ENCODE measurements around the gene DTX1.

DTX1 gene

DNA sequence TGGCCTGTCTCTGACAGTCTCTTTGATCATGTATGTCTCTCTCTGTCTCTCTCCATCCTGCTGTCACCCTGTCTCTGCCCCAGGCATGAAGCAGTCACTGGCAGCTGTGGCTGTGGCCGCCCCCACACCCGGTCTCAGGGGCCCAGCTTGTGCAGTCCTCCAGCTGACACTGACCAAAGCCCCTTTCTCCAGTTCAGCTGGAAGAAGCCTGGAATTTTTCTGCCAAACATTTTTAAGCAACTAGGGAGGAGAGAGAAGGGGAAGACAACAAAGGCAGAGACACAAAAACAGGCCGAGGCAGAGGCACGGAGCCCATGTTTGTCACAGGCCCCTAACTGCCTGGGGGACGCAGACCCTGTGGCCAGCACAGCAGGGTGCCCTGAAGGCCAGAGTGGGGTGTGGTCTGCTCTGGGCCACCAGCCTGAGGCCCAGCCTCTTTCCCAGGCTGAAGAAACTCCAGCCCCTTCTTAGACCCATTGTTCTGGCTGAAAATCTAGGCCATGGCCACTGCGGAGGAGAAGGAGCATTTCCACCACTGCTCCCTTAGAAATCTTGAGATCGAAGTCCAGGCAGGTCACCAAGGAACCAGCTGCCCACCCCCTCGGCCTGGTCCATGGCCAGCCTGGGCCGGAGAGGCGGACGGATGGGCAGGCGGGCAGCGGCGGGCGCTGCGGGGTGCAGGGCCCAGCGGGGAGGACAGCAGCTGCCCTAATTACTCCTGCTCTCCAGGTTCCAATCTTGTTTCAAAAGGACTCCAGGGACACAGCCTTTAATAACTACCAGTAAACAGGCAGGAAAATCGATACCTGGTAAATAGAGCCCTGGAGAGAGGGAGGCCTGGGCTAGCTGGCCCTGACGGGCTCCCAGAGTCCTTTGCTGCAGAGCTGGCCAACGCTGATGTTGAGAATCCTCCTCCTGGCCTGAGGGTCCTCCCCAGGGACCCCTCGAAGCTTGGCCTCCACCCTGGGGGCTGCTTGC, 14.9 kb downstream of the DTX1 start:
- DNase-seq: no peak

DNA sequence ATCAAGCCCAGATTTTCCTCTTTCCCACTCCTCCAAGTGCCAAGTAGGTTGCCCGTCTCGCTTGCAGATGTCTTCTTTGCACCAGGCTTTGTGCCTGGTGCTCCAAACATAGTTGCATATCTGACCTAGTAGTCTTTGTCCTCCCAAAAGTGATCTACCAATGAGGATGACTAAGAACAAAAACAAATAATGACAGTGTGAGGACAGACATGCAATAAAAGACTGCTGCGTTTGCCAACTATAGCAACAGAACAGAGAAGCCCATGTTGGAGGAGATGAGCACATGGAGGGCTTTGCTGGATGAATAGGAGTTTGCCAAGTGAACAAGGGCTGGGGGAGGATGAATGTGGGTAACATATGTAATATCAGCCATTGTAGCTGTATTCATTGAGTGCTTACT, 15.6 kb downstream of the DTX1 start:
- no peak for DNase-seq

DNA sequence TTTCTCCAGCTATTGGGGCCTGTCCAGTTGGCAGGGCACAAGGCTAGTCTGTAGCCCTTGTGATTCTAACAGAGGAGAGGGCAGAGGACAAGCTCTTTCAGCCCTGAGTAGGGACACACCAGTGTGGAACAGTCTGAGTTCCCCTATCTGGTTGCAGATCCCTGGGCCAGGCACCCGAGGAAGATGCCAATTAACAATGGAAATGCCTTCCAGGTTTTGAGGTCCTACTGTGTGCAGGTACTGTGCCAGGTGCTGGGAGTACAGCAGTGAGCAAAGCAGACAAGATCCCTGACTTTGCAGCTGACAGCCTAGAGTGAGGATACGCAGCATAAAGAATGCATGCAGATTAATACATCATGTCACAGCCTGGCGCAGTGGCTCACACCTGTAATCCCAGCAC, 17.1 kb downstream of the DTX1 start:
- no peak for DNase-seq

DNA sequence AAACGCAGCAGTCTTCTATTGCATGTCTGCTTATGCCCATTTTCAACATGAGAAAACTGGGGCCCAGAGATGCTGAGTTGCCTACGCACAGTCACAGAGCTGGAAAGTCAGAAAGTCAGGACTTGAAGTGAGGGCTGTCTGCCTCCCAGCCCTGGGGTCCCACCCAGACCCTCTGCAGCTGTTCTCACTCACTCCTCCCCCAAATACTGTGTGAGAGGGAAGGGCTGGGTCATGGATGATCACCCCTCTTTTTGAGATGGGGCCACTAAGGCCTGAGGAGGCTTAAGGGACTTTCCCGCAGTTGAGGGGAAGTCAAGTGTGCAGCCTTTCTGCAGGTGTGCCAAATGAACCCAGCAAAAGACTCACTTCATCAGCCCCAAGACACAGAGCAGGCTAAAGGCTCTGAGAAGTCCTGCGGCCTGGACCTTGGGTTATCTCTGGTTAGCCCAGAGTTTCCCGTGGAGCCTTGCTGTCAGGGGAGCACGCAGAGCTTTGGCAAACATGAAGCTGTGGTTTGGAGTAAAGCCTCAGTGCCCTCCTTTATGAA, 18.7 kb downstream of the DTX1 start:
- DNase-seq: no peak

DNA sequence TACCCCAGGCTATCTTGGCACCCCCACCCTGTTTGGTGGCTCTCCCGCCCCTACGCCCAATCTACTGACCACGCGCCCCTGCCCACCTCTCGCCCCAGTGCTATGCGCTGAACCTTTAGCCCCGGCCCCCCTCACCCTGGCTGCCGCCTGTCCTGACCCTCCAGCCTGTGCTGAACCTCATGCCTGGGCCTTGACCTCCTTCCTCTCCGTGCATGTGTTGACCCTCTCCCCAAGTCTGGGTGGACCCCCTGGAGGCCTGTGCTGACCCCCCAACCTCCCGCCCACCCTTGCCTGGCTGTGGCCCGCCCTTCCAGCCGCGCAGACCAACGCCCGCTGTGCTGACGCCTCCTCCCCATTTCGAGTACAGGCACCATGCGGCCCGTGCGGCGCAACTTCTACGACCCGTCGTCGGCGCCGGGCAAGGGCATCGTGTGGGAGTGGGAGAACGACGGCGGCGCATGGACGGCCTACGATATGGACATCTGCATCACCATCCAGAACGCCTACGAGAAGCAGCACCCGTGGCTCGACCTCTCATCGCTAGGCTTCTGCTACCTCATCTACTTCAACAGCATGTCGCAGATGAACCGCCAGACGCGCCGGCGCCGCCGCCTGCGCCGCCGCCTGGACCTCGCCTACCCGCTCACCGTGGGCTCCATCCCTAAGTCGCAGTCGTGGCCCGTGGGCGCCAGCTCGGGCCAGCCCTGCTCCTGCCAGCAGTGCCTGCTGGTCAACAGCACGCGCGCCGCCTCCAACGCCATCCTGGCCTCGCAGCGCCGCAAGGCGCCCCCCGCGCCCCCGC, 20.7 kb downstream of the DTX1 start:
- peak in 2 of 4 experiments; percentile 36 to 47 for DNase-seq

DNA sequence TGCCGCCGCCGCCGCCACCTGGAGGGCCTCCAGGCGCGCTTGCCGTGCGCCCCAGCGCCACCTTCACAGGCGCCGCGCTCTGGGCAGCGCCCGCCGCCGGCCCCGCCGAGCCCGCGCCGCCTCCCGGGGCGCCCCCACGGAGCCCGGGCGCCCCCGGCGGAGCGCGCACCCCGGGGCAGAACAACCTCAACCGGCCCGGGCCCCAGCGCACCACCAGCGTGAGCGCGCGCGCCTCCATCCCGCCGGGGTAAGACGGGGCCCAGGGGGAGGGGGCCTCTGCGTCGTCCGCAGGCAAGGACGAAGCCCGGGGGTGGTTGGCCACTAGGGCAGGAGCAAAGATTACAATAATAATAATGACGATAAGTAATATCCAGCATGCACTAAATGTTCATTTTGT, 21.3 kb downstream of the DTX1 start:
- no peak for DNase-seq

DNA sequence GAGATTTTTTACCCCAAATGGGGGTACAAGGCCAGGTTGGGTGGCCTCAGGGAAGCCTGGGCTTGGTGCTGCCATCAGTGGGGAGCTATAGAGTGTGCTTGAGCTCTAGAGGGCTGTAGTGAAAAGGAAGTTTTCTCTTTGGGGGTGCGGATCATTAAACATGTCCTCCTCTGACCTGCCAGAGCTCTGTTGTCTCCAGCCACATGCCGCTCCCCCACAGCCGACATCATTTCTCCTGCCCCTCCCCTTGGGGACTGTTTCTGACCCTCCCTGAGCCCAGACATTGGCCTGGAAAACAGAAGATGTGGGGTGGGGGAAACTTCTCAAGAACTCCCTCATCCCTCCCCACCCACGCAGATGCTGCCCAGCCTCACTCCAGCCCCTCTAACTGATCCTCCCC, 25.3 kb downstream of the DTX1 start:
- DNase-seq: no peak

DNA sequence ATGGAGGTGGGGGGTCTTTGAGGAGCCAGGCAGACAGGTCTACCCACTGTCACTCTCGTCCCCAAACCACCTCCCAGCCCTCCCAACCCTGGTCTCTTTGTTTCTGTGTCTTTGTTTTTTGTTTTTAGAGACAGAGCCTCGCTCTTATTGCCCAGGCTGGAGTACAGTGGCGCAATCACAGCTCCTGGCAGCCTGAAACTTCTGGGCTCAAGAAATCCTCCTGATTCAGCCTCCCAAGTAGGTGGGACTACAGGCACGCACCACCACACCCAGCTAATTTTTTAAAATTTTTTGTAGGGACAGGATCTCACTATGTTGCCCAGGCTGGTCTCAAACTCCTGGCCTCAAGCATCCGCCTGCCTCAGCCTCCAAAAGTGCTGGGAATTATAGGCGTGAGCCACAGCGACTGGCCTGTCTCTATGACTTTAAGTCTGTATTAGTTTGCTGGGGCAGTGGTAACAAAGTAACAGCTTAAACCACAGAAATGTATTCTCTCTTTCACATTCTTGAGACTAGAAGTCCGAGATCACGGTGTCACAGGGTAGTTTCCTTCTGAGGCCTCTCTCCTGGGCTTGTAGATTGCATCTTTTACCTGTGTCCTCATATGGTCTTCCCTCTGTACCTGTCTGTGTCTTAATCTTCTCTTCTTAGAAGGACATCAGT, 26.1 kb downstream of the DTX1 start:
- DNase-seq: no peak

DNA sequence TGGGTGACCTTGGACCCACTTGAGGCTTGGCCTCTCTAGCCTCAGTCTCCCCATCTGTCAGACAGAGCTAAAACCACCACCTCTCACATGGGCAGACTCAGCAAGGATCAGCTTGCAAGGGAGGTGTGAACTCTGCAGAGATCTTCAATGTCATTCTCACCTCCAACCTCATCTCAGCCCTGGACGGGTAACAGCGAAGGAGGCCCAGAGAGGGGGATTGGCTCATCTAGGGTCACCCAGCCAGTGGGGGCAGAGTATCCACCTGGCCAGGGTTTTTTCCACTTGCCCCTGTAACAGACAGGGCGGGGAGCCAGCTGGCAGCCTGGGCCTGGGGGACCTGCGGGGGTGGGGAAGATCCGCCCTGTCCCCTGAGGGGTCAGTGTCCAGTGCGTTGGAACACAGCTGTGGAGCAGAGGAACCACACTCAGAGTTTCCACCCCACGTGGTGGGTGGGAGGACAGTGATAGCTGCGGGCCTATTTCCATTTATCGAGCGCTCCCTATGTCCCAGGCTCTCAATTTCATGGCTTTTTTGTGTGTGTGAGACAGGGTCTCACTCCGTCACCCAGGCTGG, 27.4 kb downstream of the DTX1 start:
- no peak for DNase-seq

DNA sequence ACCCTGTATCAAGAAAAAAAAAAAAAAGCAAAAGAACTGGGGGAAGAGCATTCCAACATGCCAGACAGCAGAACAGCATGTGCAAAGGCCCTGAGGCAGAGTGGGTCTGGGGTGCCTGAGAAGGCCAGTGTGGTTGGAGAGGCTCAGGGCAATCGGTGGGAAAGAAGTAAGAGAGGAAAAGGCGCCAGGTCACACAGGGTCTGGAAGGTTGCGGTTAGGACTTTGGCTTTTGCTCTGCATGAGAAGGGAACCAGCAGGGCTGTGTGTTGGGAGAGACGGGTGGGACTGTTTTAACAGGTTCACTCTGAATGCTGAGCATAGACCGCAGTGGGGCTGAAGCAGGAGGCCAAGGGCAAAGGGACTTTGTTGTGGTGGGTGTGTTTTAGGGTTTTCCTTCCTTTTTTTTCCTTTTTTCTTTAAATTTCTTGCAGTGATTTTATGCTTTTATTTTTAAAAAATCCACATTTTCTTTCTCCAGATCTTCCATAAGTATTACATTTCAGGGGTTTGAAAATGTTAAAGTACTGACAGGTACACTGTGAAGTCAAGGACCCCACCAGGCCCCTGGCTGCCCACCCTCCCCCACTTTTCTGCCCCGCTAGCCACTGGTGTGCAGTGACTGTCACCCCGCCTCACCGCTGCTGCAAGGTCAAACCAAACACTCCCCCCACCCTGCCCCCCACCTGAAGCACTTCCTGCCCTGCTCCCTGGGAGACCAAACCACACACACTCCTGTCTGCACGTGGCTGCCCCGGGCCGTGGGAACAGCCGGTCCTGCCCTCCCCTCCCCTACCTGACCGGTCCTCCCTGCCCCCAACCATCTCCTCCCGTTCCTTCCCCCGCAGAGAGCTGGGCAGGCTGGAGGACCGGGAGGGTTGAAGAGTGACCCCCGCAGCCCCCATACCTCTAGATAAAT, 30.0 kb downstream of the DTX1 start:
- DNase-seq: no peak

DNA sequence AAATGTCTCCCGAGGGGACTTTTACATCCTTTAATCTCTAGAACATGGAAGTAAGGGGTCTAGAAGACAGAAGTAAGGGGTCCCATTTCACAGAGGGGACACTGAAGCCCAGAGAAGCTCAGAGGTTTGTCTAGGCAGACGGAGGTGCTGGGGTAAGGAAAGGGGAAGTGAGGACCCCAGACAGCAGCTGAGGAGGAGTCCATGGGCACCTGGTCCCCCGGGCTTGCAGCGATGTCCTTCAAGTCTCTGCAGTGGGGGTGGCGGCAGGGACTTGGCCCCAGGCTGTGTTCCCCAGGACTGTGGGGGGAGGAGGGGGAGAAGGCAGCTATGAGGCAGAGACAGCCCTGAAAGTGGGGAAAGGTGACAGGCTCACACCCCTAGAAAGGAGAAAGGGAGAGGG, 30.7 kb downstream of the DTX1 start:
- no peak for DNase-seq

DNA sequence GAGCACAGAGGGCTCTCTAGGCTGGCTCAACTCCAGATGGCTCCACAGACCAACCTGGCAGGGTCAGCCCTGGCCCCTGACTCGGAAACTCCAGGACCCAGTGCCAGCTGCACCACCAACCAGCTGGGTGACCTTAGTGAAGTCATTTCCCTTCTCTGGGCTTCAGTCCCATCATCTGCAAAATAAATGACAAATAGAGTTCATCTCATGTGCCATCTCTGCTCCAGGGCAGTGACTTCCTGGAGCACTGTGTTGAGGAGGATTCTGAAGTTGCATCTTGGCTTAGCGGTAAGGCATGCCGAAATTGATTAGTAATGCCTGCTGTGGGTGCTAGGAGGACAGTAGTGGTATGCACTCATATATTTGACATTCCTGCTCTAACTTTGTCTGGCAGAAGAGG, 31.5 kb downstream of the DTX1 start:
- no peak for DNase-seq

DNA sequence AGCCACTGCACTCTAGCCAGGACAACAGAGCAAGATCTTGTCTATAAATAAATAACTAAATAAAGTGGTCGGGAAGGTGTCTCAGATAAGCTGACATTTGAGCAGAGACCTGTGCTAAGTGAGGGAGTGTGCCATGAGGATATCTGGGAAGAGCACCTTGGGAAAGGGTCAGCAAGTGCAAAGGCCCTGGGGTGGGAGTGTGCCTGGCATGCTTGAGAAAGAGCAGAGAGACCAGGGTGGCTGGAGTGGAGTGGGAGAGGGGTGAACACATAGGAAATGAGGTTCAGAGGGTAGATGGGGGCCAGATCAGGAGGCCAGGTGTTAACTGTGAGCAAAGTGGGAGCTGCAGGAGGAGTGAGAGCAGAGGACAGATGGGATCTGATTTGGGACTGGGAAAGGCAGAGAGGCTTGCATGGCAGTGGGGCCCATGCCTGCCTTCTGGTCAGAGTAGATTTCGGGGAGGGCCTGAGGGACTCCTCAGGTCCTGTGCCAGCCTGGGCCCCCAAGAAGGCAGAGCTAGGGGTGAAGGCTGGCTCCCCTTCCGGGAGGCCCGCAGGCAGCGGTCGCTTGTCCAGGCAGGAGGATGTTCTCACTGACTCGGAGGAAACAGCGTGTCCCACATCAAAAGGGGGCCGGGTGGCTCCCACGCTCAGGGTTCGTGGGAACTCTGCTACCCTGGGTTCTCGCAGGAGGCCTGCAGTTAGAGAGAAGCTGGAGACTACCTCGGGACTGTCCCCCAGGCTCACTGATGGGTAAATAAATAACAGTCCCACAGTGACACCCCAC, 32.6 kb downstream of the DTX1 start:
- no peak for DNase-seq

DNA sequence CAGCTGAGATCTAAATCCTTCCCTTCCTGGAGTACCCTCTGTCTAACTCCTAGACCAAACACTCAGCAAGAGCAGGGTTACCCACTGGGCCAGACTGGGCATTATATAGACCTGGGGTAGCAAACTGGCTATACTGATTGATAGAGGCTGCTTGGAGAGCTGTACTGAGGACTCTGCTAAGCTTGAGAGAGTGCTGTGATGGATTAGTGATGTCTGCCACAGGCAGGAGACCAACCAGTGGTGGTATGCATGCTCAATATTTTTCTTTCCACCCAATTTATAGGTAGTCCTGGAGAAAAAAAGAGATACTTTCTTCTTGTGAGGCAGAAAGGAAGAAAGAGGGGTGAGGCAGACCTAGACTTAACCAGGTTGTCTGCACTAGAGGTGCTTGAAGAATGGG, 33.3 kb downstream of the DTX1 start:
- no peak for DNase-seq

DNA sequence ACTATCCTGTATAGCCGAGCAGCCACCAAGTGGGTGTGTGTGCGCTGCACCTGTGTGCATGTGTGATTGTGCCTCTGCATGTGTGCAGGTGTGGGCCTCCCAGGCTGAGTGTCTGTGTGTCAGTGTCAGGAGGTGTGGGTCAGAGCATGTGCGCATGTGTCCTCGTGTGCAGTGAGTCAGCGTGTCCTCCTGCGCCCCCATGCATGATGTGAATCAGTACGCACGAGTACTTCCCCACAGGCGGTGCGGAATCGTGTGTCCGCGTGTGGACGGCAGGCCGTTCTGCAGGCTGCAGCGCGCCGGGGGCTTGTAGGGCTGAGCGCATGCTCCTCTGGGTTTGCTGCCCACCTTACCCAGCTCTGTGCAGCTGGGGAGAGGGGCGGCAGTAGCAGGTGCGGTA, 34.2 kb downstream of the DTX1 start:
- no peak for DNase-seq

DNA sequence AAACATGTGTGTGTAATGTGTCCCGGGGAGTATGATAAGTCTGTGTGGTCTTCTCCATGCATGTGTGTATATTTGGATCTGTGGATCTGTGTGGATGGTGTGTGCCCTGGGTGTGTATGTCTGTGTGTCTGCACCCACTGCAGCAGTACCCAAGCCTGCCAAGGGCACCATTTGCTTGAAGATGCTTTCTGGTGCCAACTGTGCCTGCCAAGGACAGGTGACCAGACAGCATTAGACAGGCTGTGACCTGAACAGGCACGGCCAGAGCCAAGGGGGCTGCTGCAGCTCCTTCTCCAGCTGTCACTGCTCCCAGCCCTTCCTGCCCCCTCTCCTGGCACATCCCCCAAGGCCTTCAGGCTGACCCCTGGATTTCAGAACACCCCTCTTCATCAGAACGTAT, 35.0 kb downstream of the DTX1 start:
- no peak for DNase-seq

DNA sequence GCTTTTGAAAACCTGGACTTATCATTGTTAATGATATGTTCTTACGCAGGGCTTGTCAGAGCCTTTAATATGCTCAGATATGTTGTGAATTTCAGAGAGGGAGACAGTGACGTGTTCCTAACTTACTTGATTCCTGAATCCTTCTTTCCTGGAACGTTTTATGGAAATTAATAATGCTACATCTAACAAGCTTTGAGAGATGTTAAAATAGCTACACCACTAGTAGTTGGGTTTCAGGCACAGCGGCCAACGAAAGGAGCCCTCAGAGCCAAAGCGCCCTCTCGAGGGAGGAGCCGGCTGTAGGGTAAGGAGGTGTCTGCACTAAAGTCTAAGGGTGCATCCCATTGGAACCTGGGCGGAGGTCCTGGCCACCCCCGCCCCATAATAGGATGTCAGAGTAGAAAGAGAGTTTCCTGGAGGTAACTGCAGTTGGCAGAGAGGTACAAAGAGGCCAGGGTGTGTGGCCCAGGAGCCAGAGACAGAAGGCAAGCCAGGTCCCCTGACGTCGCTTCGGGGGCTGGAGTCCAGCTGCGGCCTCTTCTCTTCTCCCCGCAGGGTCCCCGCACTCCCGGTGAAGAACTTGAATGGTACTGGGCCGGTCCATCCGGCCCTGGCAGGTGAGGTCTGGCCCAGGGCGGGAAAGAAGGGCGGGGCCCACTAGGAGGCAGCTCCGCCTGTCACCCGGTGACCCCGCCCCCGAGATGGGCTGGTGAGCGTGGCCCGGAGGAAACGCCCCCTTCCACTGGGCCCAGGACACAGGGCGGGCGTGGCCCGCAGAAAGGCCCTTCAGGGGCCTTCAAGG, 36.3 kb downstream of the DTX1 start:
- DNase-seq: peak; percentile 41 to 76 (median 60)

DNA sequence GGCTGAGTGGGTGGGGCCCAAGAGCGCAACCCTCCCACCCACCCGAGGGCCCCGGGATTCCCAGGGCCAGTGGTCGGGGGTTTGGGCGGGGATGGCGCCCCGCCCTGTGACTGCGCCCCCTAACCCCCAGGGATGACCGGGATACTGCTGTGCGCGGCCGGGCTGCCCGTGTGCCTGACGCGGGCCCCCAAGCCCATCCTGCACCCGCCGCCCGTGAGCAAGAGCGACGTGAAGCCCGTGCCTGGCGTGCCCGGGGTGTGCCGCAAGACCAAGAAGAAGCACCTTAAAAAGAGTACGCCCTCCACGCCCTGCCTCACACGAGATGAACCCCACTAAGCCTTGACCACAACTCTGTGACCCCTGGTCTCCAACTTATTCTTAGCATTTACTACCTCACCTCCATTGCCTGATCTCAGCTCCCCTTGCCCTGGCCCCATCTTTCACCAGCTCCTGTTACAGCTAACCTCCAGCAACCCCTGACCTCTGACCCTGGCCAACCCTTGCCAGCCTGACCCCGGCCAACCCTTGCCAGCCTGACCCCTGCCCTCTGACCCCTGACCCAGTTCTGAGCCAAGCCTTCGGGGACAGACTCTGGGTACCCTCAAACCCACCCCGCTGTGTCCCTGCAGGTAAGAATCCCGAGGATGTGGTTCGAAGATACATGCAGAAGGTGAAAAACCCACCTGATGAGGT, 37.0 kb downstream of the DTX1 start:
- DNase-seq: no peak

DNA sequence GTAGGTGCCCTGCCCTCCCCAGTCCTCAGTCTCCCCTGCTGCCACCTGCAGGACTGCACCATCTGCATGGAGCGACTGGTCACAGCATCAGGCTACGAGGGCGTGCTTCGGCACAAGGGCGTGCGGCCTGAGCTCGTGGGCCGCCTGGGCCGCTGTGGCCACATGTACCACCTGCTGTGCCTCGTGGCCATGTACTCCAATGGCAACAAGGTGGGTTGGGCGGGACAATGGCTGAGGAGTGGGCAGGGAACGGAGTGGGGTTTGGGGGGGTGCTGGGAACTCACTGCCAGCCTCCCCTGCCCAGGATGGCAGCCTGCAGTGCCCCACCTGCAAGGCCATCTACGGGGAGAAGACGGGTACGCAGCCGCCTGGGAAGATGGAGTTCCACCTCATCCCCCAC, 38.2 kb downstream of the DTX1 start:
- no peak for DNase-seq
